IPS DF 6.9 (cell line): Measurements from ENCODE around the gene NHS.

Experiments used
- DNase-seq: peaks from one replicate; pipeline ENCODE4 v3.0.0-alpha.2; 2013; ENCODE audit warnings: low read depth, low spot score
- H3K27ac ChIP-seq: one replicate; pipeline ENCODE4 v1.5.1; 2013; ENCODE audit warnings: low read length, control low read depth
- H3K27me3 ChIP-seq: 2 replicates; pipeline ENCODE4 v1.6.1; 2013; ENCODE audit warnings: mild to moderate bottlenecking, low read length; ENCODE audit not compliant: control insufficient read depth, insufficient read depth
- H3K36me3 ChIP-seq: 2 replicates; pipeline ENCODE4 v1.6.1; 2013; ENCODE audit warnings: low read length; ENCODE audit not compliant: control insufficient read depth, insufficient read depth
- H3K4me1 ChIP-seq: 2 replicates; pipeline ENCODE4 v1.6.1; 2013; ENCODE audit warnings: low read length; ENCODE audit not compliant: control insufficient read depth, insufficient read depth
- H3K4me3 ChIP-seq: 2 replicates; pipeline ENCODE4 v1.5.1; 2013; ENCODE audit warnings: mild to moderate bottlenecking, low read length
- H3K9me3 ChIP-seq: 2 replicates; pipeline ENCODE4 v1.6.1; 2013; ENCODE audit warnings: low read length, inconsistent platforms; ENCODE audit not compliant: control insufficient read depth, insufficient read depth
- WGBS: extraction: QIAGEN DNeasy Blood & Tissue Kit; methylation state at CpG from one replicate; pipeline ENCODE4 v1.1.7; 2013; ENCODE audit warnings: mixed read lengths, missing lambda C conversion rate; ENCODE audit not compliant: insufficient read length, insufficient coverage; 5-methylcytosine and 5-hydroxymethylcytosine counted together

NHS gene

GRCh38 chrX:17592117-17592516, 217.1 kb downstream of the NHS start:
- no peak overlapping the region for H3K4me3 ChIP-seq
- no peak overlapping the region for H3K27ac ChIP-seq
- no CpG with 5 or more reads among the region's 1 CpG for WGBS
- H3K27me3 ChIP-seq: no peaks in the 10 kb centered on the region
- H3K36me3 ChIP-seq: no peaks in the 10 kb centered on the region
- no peaks in the 10 kb centered on the region for H3K4me1 ChIP-seq
- H3K9me3 ChIP-seq: no peaks in the 10 kb centered on the region
- no peak for DNase-seq

DNA sequence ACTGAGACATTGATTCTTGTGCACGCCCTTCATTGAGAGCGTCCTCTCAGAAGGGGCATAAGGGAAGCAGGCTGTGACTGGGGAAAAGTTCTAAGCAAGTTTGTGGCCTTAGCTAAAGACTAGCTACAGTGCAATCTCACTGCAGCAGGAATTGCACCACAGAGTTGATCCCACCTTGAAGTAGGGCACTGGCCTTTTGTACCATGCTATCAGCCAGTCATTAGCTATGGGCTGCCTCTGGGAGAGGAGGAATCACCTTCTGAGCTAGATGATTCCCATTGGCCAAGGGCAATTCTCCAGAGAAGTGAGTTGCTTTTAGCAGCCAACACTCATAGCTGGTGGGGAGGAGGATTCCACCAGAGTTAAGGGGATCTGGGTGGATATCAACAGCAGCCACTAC, 219.7 kb downstream of the NHS start:
- Histone ChIP-seq H3K36me3 (no peaks in the 10 kb centered on the region), H3K27ac (no peak overlapping the region), H3K27me3 (no peaks in the 10 kb centered on the region), H3K4me1 (no peaks in the 10 kb centered on the region), H3K4me3 (no peak overlapping the region), H3K9me3 (no peaks in the 10 kb centered on the region)
- DNase-seq: no peak
- WGBS: no CpG with 5 or more reads among the region's 2 CpGs

- WGBS: no CpG with 5 or more reads among the region's 3 CpGs
- Histone ChIP-seq H3K27ac (no peak overlapping the region), H3K4me1 (no peaks in the 10 kb centered on the region), H3K9me3 (no peaks in the 10 kb centered on the region), H3K4me3 (no peak overlapping the region), H3K27me3 (no peaks in the 10 kb centered on the region), H3K36me3 (no peaks in the 10 kb centered on the region)
- no peak for DNase-seq
These were observed 220.5 kb downstream of the NHS start for GRCh38 chrX:17595456-17596035.

DNA sequence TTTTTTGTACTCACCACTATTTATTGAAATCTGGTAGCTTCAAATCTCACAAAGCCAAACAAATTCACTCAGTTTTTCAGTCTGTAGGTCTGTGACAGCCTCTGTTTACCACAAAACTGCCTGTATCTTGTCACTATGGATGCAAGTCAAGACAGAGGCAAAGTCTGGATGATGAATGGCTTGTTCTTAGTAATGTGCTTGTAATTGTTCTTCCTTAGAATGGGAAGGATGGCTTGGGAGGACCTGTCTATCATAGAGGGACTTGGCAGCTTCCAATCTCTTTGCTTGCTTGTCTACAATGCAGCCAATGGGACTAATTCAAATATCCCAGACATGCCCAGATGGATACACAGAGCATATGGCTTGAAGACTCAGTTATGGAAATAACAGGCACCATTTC, 221.1 kb downstream of the NHS start:
- Histone ChIP-seq H3K36me3 (no peaks in the 10 kb centered on the region), H3K9me3 (no peaks in the 10 kb centered on the region), H3K27ac (no peak overlapping the region), H3K4me3 (no peak overlapping the region), H3K4me1 (no peaks in the 10 kb centered on the region), H3K27me3 (no peaks in the 10 kb centered on the region)
- DNase-seq: no peak

DNA sequence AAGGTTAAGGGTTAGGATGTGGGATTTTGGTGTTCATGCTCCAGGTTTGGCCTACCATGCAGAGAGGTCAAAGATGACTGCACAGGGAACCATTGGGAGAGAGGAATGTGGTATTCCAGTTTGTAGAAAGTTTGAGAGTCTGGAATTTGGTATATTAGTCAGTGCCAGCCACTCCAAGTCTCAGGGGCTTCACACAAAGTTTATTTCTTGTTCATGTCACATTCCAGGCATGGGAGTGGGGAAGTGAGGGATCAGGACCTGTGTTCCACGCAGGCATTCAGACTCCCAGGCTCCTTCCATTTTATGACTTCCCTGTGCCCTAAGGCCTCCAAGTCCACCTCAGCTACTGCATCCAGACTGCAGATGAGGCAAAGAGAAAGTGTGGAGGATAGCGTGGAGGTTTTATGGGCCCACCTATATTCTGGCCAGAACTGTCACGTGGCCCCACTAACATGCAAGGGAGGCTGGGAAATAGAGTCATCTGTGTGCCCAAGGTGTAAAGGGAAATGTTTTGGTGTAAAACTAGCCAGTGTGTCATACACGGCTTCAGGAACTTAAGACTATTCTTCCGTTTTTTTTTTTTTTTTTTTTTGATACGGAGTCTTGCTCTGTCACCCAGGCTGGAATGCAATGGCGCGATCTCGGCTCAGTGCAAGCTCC, 221.7 kb downstream of the NHS start:
- H3K4me1 ChIP-seq: no peaks in the 10 kb centered on the region
- H3K36me3 ChIP-seq: no peaks in the 10 kb centered on the region
- DNase-seq: no peak
- H3K27ac ChIP-seq: no peak overlapping the region
- H3K4me3 ChIP-seq: no peak overlapping the region
- H3K27me3 ChIP-seq: no peaks in the 10 kb centered on the region
- WGBS: no CpG with 5 or more reads among the region's 9 CpGs
- H3K9me3 ChIP-seq: no peaks in the 10 kb centered on the region

GRCh38 chrX:17597327-17597726, 222.3 kb downstream of the NHS start:
- Histone ChIP-seq H3K4me1 (no peaks in the 10 kb centered on the region; the same call in 1 of the 2 replicates), H3K36me3 (no peaks in the 10 kb centered on the region), H3K27ac (no peak overlapping the region), H3K27me3 (no peaks in the 10 kb centered on the region), H3K9me3 (no peaks in the 10 kb centered on the region), H3K4me3 (no peak overlapping the region)
- no peak for DNase-seq
- WGBS: no CpG with 5 or more reads among the region's 7 CpGs

GRCh38 chrX:17597836-17598439, 222.9 kb downstream of the NHS start:
- Histone ChIP-seq H3K4me1 (no peaks in the 10 kb centered on the region; the same call in 1 of the 2 replicates), H3K27me3 (no peaks in the 10 kb centered on the region), H3K4me3 (no peak overlapping the region), H3K27ac (no peak overlapping the region), H3K9me3 (no peaks in the 10 kb centered on the region), H3K36me3 (no peaks in the 10 kb centered on the region)
- DNase-seq: no peak
- WGBS: no CpG with 5 or more reads among the region's 6 CpGs

GRCh38 chrX:17601441-17602200, 226.6 kb downstream of the NHS start:
- DNase-seq: no peak
- H3K36me3 ChIP-seq: no peaks in the 10 kb centered on the region
- no peaks in the 10 kb centered on the region for H3K9me3 ChIP-seq
- no peaks in the 10 kb centered on the region; the same call in 1 of the 2 replicates for H3K4me1 ChIP-seq
- H3K4me3 ChIP-seq: no peak overlapping the region
- H3K27me3 ChIP-seq: no peaks in the 10 kb centered on the region
- WGBS: no CpG with 5 or more reads among the region's 6 CpGs
- no peak overlapping the region for H3K27ac ChIP-seq

DNA sequence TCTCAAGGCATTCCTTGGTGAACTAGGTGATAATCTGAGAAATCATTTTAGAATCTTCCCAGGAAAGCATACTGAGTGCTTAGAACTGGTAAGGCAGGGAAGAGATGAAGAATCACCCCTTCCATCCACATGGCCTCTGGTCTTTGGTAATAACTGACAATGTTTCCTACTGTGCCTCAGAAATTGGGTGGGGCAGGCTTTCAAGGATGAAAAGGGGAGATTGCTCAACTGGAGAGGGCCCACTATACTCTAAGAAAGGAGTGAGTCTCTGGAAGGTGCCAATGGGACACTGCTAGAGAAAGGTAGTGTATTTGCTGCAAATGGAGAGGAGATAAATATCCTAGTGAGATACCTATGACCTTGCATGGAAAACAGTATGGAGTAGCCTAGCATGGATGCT, 227.2 kb downstream of the NHS start:
- Histone ChIP-seq H3K4me3 (no peak overlapping the region), H3K9me3 (no peaks in the 10 kb centered on the region), H3K27ac (no peak overlapping the region), H3K36me3 (no peaks in the 10 kb centered on the region), H3K4me1 (no peaks in the 10 kb centered on the region; the same call in 1 of the 2 replicates), H3K27me3 (no peaks in the 10 kb centered on the region)
- no peak for DNase-seq

GRCh38 chrX:17603196-17603595, 228.2 kb downstream of the NHS start:
- Histone ChIP-seq H3K27ac (no peak overlapping the region), H3K27me3 (no peaks in the 10 kb centered on the region), H3K4me1 (no peaks in the 10 kb centered on the region; the same call in 1 of the 2 replicates), H3K9me3 (no peaks in the 10 kb centered on the region), H3K4me3 (no peak overlapping the region), H3K36me3 (no peaks in the 10 kb centered on the region)
- no CpG with 5 or more reads among the region's 3 CpGs for WGBS
- no peak for DNase-seq
